Peyer's patch (tissue), 4 donors: ENCODE data around the gene SCAP. TPM values are rescaled to one million over a fixed set of nuclear protein-coding genes. Genes with fewer than 3 reads are reported as not detected.

ENCODE experiments used
- DNase-seq, 3 donors: peaks; one replicate each; pipeline ENCODE4 v3.0.0-alpha.2; 2017 to 2019
- H3K27ac ChIP-seq, 4 donors: fragments of 200-600 bp; sonication (generic); one replicate each; pipeline ENCODE4 v1.5.1; 2016 to 2019
- H3K27me3 ChIP-seq, 2 donors: fragments of 200-600 bp; sonication (generic); one replicate each; pipeline ENCODE4 v1.5.1; 2019
- H3K36me3 ChIP-seq, 3 donors: fragments of 200-600 bp; sonication (generic); one replicate each; pipeline ENCODE4 v1.5.1; 2016 to 2019
- H3K4me1 ChIP-seq, 4 donors: fragments of 200-600 bp; sonication (generic); one replicate each; pipeline ENCODE4 v1.5.1; 2016 to 2019
- H3K4me3 ChIP-seq, 4 donors: fragments of 200-600 bp; sonication (generic); 1 replicate in 3 of 4; 2 replicates in 1 of 4; pipeline ENCODE4 v1.5.1; 2016 to 2019; ENCODE audit warnings: mild to moderate bottlenecking in 1 of 4
- H3K9me3 ChIP-seq, 4 donors: fragments of 200-600 bp; sonication (generic); one replicate each; pipeline ENCODE4 v1.5.1; 2016 to 2019; ENCODE audit warnings: mild to moderate bottlenecking in 1 of 4
- POLR2A ChIP-seq, 2 donors: fragments of 450-650 bp; IDR thresholded peaks; one replicate each; pipeline ENCODE4 v1.5.1; 2017; ENCODE audit warnings: antibody characterized with exemption in 2 of 2, mild to moderate bottlenecking in 2 of 2, moderate library complexity in 2 of 2
- total RNA-seq, 4 donors: library from RNA; depleted of rRNA; stranded (reverse); fragments of >200 nt; gene quantifications; one replicate each; pipeline ENCODE4 v1.1.0, GENCODE V29; 2016
- TF ChIP-seq, protein P1 (sequence below), 6 experiments: fragments of 450-650 bp in 4 of 6; fragments of 200-600 bp in 2 of 6; sonication (generic) in 1 of 6; IDR thresholded peaks; one replicate each; pipeline ENCODE4 v1.5.1; 2017 to 2019; ENCODE audit warnings: antibody characterized with exemption in 6 of 6, mild to moderate bottlenecking in 3 of 6, moderate library complexity in 1 of 6

SCAP gene
- total RNA-seq, 4 donors from 2014 or later: 111 to 257 (median 207) TPM

- no peaks in the 10 kb centered on the region for H3K27me3 ChIP-seq
- no peak for DNase-seq
- H3K36me3 ChIP-seq: no peaks in the 10 kb centered on the region
- peaks cover 0 to 26% (median 4%) of the 10 kb centered on the region in 4 donors for H3K4me1 ChIP-seq
- no peak overlapping the region for H3K27ac ChIP-seq
- TF ChIP-seq POLR2A (IDR thresholded peaks at IDR 0.05): no peak
- TF ChIP-seq, protein P1, sequence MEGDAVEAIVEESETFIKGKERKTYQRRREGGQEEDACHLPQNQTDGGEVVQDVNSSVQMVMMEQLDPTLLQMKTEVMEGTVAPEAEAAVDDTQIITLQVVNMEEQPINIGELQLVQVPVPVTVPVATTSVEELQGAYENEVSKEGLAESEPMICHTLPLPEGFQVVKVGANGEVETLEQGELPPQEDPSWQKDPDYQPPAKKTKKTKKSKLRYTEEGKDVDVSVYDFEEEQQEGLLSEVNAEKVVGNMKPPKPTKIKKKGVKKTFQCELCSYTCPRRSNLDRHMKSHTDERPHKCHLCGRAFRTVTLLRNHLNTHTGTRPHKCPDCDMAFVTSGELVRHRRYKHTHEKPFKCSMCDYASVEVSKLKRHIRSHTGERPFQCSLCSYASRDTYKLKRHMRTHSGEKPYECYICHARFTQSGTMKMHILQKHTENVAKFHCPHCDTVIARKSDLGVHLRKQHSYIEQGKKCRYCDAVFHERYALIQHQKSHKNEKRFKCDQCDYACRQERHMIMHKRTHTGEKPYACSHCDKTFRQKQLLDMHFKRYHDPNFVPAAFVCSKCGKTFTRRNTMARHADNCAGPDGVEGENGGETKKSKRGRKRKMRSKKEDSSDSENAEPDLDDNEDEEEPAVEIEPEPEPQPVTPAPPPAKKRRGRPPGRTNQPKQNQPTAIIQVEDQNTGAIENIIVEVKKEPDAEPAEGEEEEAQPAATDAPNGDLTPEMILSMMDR (IDR thresholded peaks at IDR 0.05): no peak
- no peaks in the 10 kb centered on the region for H3K9me3 ChIP-seq
- H3K4me3 ChIP-seq: no peak overlapping the region
These were observed 2.3 kb upstream of the SCAP start for GRCh38 chr3:47478022-47478421.

DNA sequence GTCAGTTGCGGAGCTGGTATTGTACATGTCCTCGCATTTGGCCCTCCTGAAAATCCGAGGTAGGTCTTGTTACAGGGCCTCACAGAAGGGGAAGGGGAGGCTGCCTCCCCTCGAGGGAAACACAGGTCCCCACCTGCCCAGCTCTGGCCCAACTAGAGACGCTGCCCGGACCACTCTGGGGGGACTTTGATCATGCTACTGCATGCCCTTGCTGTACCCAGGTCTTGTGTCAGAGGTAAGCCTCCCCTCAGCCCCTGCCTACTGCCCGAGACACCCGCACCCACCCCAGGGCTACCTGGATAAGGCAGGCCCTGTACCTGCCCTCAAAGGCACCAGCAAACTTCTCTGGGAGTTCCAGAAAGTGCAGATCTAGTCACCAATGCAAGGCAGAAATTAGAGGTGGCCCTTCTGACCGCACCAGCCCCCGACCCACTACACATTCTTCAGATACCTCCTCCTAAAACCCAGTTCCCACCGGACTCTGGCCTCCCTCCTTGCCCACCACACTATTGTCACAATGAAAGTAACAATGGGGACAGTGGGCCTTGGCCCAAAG, 981 bp upstream of the SCAP start:
- DNase-seq: no peak
- H3K27me3 ChIP-seq: no peaks in the 10 kb centered on the region
- no peaks in the 10 kb centered on the region for H3K36me3 ChIP-seq
- no peaks in the 10 kb centered on the region for H3K9me3 ChIP-seq
- TF ChIP-seq, protein P1 (IDR thresholded peaks at IDR 0.05): no peak
- TF ChIP-seq POLR2A (IDR thresholded peaks at IDR 0.05): no peak
- peak overlapping the region in 2 of 4 donors; percentile 90 to 99 for H3K4me3 ChIP-seq
- peaks cover 0 to 26% (median 4%) of the 10 kb centered on the region in 4 donors for H3K4me1 ChIP-seq
- peak overlapping the region in 1 of 4 donors; percentile 88 for H3K27ac ChIP-seq

DNA sequence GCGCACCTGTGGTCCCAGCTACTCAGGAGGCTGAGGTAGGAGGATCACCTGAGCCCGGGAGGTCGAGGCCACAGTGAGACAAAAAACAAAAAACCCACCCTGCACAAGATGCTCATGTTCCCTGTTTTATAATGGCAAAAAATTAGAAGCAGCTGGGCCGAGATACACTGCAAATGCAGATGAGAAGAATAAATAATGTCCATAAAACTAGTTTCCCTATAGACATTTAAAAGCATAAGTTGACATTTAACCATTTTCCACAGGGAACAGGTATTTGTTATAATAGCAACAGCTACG, 537 bp upstream of the SCAP start:
- Histone ChIP-seq H3K27ac (peak overlapping the region; percentile 66 to 88 (median 82)), H3K9me3 (no peaks in the 10 kb centered on the region), H3K27me3 (no peaks in the 10 kb centered on the region), H3K4me3 (peak overlapping the region; percentile 82 to 99 (median 92)), H3K4me1 (peaks cover 0 to 26% (median 4%) of the 10 kb centered on the region in 4 donors), H3K36me3 (no peaks in the 10 kb centered on the region)
- TF ChIP-seq, protein P1 (IDR thresholded peaks at IDR 0.05): no peak
- TF ChIP-seq POLR2A (IDR thresholded peaks at IDR 0.05): no peak
- no peak for DNase-seq

DNA sequence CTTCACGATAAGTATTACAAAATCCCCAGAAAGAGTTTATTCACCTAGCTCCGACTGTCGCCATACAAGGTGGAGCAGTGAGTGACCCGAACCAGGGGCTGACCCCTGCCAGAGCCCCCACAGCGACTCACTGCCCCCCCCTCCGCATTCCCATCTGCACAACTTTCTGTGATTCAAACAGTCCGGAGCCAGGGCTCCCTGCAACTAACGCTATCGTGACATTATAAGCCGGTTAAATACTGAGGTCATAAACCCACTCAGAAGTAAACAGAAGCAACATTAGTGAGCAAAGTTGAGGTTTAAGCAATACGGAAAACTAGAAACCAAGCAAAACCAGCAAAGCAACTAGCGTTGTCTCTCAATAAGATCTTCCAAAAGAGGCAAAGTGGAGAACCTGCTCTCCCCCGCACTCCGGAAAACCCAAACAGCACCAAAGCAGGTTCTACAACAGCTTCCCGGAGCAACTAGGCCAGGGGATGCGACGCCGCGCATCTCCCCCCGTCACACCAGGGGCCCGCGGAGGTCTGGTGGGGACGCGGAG, 642 bp downstream of the SCAP start:
- no peaks in the 10 kb centered on the region for H3K36me3 ChIP-seq
- peak overlapping the region; percentile 82 to 99 (median 92) for H3K4me3 ChIP-seq
- no peaks in the 10 kb centered on the region for H3K27me3 ChIP-seq
- H3K4me1 ChIP-seq: peaks cover 0 to 26% (median 4%) of the 10 kb centered on the region in 4 donors
- TF ChIP-seq, protein P1 (IDR thresholded peaks at IDR 0.05): no peak
- TF ChIP-seq POLR2A (IDR thresholded peaks at IDR 0.05): no peak
- no peak for DNase-seq
- H3K27ac ChIP-seq: peak overlapping the region; percentile 74 to 88 (median 82)
- H3K9me3 ChIP-seq: no peaks in the 10 kb centered on the region

- no peak for DNase-seq
- Histone ChIP-seq H3K4me3 (no peak overlapping the region), H3K27ac (no peak overlapping the region)
These were observed 2.4 kb downstream of the SCAP start for GRCh38 chr3:47473391-47473790.

More at GRCh38 chr3:47473391-47473790, 2.4 kb downstream of the SCAP start:
- H3K36me3 ChIP-seq: no peaks in the 10 kb centered on the region
- TF ChIP-seq, protein P1 (IDR thresholded peaks at IDR 0.05): no peak
- TF ChIP-seq POLR2A (IDR thresholded peaks at IDR 0.05): no peak
- no peaks in the 10 kb centered on the region for H3K27me3 ChIP-seq
- H3K9me3 ChIP-seq: no peaks in the 10 kb centered on the region
- H3K4me1 ChIP-seq: peaks cover 0 to 26% (median 4%) of the 10 kb centered on the region in 4 donors
